HG03575 (cell line): ENCODE measurements around the gene SHFL.

Experiments used
- ATAC-seq: cut with Tn5 transposase; IDR thresholded peaks from one replicate; pipeline ENCODE4 v1.9.1; 2021; ENCODE audit not compliant: unreplicated experiment, insufficient number of reproducible peaks, low FRiP score; ENCODE audit errors: extremely low read depth

The SHFL gene

GRCh38 chr19:10116866-10117616, 30.9 kb downstream of the SHFL start:
- no peak for ATAC-seq

DNA sequence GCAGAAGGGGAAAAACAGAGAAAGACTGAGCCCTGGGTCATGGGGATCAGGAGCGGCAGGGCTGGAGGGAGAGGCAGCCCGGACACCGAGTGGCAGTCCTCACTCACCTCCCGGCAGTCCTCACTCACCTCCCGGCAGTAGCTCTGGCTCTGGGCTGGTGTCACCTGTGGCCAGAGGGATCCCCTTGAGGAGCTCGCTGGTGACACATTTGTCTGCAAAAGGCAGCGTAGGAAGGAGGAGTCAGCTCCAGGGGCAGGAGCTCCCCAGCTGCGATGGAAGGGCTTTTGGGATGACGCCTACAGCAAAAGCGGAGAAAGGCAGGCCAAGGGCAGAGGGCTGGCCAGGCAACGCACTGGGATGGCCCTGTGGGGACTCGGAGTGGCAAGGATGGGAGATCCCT, 32.8 kb downstream of the SHFL start:
- no peak for ATAC-seq

- no peak for ATAC-seq
Measured at GRCh38 chr19:10120538-10121189, 34.5 kb downstream of the SHFL start.

DNA sequence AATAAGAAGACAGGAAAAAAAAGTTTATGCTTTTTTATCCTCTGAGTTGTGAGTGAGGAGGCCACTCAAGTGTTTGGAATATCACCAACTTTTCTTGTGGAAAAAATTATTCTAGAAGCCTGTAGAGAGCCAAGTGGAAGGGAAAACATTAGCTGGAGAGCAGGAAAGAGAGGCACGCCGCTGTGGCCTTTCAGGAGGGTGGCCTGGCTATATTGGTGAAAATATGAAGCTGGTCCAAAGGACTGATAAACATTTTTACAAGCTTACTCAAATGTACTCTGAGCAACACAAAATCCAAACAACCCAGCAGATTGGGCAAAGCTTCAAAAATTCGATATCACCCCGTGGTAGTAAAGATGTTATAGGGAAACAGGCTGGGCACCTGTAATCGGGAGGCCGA, 35.9 kb downstream of the SHFL start:
- ATAC-seq, result no peak

DNA sequence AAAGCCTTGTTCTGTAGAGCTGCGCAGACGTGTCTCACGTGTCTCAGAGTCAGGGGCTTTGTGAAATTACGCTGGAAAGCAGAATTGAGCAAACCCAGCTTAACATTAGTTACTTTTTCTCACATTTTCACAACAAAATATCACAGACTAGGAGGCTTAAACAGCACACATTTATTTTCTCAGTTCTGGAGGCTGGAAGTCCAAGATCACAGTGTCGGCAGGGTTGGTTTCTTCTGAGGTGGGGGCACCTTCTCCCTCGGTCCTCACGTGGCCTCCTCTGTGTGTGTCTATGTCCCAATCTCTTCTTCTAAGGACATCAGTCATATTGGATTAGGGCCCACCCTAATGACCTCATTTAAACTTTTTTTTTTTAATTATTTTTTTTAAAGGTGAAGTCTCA, 38.3 kb downstream of the SHFL start:
- ATAC-seq, result no peak

- no peak for ATAC-seq
Measured at GRCh38 chr19:10126213-10126639, 40.1 kb downstream of the SHFL start.

DNA sequence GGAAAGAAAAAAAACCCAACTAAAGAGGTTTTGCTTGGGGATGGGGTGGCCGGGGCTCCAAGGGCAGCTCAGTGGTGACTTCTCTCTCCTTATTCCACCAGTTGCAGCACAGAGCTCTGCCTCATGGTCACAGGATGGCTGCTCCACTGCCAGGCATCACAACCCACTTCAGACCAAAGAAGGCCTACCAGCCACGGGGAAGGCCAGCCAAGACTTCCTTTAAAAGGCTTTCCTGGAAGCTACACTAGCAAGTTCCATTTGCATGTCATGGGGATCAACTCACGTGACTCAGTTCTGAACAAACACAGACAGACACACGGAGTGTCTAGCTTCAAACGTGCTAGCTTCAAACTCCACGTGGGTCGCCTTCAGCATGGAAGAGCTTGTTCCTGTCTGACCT, 46.8 kb downstream of the SHFL start:
- ATAC-seq, result no peak

DNA sequence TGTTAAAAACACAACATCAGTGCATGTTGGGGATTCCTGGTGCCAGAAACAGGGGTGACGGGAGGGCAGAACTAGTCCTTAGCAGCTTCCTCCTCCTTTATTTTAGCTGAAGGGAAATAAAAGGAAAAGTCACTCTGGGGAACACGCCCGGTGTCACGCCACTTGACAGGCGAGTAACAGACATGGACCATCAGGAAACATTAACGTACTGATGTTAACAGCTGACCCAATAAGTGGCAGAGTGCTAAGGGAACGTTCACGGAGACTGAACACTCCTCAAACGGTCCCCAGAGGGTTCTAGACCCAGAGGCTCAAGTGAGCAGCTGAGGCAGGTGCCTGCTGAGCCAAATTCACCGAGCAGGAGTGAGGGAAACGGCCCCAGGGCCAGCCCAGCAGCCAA, 47.5 kb downstream of the SHFL start:
- ATAC-seq, result no peak

DNA sequence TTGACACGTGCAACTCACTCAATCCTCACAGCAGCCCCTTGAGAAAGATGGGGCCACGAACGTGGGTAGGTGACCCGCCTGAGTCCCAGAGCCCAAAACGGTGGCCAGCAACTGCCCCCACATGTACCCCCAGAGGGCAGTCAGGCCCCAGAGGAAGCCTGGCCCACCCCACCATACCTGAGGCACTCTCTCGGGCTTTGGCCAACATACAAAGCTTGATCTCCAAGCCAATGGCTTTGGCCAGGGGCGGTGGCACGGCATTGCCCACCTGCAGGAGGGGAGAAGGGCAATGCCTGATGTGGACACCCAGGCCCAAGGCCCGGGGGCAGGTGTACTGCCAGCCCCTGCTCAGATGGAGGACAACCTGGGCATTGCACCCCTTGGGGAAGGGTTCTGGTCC, 47.9 kb downstream of the SHFL start:
- no peak for ATAC-seq

GRCh38 chr19:10135551-10136334, 49.6 kb downstream of the SHFL start:
- no peak for ATAC-seq

DNA sequence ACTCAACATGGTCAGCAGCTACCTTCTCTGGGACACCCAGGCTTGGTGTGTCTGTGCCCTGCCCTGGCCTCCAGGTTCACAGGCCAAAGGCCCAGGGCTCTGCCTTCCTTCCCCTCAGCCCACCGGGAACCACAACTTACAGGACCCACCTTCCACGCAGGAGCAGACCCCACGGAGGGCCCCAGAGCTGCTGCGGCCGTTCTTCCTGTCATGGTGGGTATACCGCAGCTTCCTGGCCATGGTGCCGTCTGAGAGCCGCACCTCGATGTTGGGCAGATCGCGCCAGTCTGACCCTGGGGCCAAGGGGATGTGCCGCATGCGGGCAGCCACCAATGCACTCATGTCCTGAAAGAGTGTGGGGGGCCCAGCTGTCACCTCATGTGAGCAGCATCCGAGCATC, 50.8 kb downstream of the SHFL start:
- ATAC-seq, result no peak

- ATAC-seq, result no peak
Measured at GRCh38 chr19:10137751-10138682, 51.9 kb downstream of the SHFL start.

- no peak for ATAC-seq
Measured at GRCh38 chr19:10138879-10139795, 53.0 kb downstream of the SHFL start.

- no peak for ATAC-seq
Measured at GRCh38 chr19:10139952-10140351, 53.8 kb downstream of the SHFL start.

- ATAC-seq, result no peak
Measured at GRCh38 chr19:10141479-10141878, 55.4 kb downstream of the SHFL start.

- no peak for ATAC-seq
Measured at GRCh38 chr19:10141973-10142372, 55.9 kb downstream of the SHFL start.
